Stimulated activated CD4-positive, alpha-beta T cell treated with anti-CD3 and anti-CD28 coated beads, Interleukin-2, amount 100 ng/mL, for 4 hours (primary cell): ENCODE results near the gene MAB21L2.

Experiments used
- DNase-seq: peaks from one replicate; pipeline ENCODE4 v3.0.0-alpha.2; 2020; ENCODE audit warnings: low read depth

Gene MAB21L2

GRCh38 chr4:150577796-150578195 lies 4.2 kb upstream of the MAB21L2 start:
- DNase-seq, result no peak

- no peak for DNase-seq
Measured at GRCh38 chr4:150578745-150579501, 3.0 kb upstream of the MAB21L2 start.

- no peak for DNase-seq
Measured at GRCh38 chr4:150579551-150580234, 2.3 kb upstream of the MAB21L2 start.

DNA sequence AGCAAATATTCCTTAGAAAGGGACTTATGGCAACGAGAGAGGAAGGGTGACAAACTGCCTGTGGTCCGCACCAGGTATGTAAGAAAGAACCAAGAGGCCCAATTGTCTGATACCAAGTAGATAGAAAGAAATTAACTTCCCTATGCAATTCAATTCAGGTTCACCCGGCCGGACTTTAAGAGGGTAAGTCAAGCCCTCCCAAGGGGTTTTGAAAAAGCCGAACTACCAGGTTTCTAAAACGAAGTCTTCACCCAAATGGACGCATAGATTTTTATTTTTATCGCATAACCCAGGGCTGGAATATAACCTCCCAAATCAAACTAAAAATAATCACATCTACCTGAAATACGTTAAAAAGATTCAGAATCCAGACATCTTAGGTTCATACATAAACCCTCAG lies 1.6 kb upstream of the MAB21L2 start:
- no peak for DNase-seq

GRCh38 chr4:150581056-150581605 lies 820 bp upstream of the MAB21L2 start:
- no peak for DNase-seq

DNA sequence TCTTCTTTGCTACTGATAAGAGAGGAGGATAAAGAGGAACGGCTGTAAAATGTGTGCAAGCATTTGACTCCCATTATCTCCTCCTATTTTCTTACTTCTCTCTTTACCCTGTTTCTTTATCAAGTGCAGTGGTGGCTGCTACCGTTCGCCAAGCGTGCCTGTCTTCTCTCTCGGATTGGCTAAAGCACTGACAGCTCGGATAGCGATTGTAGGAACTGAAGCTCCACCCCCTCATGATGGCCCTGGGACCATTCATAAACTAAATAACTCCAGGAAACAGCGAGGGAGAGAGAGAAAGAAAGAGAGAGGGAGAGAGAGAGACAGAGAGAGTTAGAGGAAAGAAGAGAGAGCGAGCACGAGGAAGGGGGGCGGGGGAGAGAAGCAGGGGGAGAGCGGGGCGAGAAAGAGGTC lies 305 bp upstream of the MAB21L2 start:
- DNase-seq, result no peak

DNA sequence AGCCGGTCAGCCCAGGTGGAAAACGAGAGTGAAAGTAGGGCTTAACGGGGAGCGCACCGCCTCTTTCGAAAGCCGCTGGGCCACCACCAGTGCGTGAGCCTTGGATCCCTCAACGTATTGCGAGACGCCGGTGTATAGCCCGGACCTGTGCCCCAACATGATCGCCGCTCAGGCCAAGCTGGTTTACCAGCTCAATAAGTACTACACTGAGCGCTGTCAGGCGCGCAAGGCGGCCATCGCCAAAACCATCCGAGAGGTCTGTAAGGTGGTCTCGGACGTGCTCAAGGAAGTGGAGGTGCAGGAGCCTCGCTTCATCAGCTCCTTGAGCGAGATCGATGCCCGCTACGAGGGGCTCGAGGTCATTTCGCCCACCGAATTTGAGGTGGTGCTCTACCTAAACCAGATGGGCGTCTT lies 929 bp downstream of the MAB21L2 start:
- DNase-seq, result no peak

DNA sequence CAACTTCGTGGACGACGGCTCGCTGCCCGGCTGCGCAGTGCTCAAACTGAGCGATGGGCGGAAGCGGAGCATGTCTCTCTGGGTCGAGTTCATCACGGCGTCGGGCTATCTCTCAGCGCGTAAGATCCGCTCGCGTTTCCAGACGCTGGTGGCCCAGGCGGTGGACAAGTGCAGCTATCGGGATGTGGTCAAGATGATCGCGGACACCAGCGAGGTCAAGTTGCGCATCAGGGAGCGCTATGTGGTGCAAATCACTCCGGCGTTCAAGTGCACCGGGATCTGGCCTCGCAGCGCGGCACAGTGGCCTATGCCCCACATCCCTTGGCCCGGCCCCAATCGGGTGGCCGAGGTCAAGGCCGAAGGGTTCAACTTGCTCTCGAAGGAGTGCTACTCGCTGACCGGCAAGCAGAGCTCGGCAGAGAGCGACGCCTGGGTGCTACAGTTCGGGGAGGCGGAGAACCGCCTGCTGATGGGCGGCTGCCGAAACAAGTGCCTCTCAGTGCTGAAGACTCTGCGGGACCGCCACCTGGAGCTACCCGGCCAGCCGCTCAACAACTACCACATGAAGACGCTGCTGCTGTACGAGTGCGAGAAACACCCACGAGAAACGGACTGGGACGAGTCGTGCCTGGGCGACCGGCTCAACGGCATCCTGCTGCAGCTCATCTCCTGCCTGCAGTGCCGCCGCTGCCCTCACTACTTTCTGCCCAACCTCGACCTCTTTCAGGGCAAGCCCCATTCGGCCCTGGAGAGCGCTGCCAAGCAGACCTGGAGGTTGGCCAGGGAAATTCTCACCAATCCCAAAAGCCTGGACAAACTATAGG lies 1.5 kb downstream of the MAB21L2 start:
- DNase-seq, result no peak

DNA sequence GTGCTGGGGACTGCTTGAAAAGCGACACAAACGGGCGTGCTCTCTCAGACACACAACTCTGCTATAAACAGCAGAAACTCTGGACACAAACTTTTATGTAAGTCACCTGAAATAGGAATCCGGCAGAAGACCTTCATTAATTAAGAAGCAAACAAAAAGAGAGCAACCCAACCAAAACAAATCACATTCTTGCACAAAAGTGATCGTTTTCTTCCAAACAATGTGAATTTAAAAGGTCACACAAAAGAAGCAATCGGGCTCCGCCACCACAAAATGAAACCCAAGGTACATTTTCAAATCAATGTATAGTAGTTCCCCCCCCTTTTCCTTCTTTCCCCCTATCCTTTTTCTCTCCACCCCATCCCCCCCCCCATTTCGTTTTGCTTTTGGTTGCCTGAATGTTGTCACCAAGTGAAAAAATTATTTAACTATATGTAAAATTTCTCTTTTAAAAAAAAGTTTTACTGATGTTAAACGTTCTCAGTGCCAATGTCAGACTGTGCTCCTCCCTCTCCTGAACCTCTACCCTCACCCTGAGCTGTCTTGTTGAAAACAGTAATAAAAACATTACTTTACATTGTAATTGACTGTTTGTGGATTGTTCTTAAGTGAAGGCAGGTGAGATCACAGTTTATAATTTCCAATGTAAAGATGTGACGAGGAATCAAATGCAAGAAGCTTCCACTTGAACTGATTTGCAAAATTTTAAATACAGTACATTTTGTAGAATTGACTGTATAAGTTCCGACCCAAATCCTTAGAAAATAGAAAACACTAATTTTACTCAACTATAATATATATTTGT lies 2.4 kb downstream of the MAB21L2 start:
- DNase-seq, result no peak

GRCh38 chr4:150585611-150586010 lies 3.7 kb downstream of the MAB21L2 start:
- DNase-seq, result no peak

GRCh38 chr4:150586162-150586810 lies 4.3 kb downstream of the MAB21L2 start:
- no peak for DNase-seq

- no peak for DNase-seq
Measured at GRCh38 chr4:150588316-150588715, 6.4 kb downstream of the MAB21L2 start.

GRCh38 chr4:150589157-150589556 lies 7.2 kb downstream of the MAB21L2 start:
- no peak for DNase-seq

DNA sequence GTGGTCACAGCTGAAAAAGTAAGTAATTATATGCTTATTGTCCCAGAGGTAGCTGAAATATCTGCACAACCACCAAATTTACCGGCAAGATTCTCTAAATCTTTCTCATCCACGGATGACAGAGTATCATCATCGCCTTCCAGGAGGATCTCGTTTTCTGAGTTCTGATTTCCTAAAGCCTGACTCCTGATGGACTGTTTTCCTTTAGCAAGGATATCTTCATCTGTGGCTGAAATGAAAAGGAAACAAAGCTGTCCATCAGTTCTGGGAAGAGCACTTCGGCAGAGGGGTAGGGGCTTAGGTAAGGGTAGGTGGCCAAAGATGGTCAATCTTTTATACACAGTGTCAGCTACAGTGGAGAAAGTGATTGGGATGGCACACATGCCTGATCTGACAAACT lies 8.7 kb downstream of the MAB21L2 start:
- no peak for DNase-seq

- DNase-seq, result no peak
Measured at GRCh38 chr4:150591406-150591805, 9.5 kb downstream of the MAB21L2 start.

- DNase-seq, result no peak
Measured at GRCh38 chr4:150591904-150592303, 10.0 kb downstream of the MAB21L2 start.

DNA sequence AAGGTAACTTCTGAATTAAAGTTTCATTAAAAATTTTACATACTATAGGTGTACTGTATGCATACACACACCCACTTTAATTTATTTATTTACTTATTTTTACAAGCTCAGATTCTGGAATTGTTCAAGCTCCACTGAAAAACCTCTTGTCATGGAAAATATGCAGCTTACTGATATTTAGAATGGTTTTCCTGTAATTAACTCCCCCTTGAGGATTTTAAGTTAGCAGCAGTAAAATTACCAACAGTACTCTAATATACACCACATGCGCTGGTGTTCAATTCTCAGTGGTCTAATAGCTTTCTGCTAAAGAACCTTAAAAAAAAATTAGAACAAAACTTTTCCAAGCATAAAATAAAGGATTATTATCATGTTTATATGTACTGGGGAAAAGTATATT lies 12.0 kb downstream of the MAB21L2 start:
- DNase-seq, result no peak

DNA sequence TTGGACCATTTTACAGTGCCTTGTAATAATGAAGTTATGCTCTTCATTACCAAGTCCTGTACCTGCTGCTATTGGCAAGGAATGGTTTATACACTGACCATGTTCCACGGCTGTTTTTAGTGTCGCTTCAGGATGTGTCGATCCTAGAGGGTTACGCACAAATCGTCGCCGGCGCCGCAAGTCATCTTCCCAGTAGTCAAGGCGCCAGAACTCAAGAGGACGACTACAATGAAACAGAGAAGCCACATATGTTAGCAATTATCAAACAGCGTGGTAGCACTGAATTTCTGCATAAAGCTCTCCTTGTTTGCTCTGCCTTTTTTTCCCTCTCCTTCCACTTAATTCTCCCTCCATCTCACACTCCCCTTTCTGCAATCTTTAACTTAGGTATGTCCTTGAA lies 17.0 kb downstream of the MAB21L2 start:
- no peak for DNase-seq

- DNase-seq, result no peak
Measured at GRCh38 chr4:150599547-150599946, 17.6 kb downstream of the MAB21L2 start.

- DNase-seq, result no peak
Measured at GRCh38 chr4:150600812-150601445, 19.0 kb downstream of the MAB21L2 start.

DNA sequence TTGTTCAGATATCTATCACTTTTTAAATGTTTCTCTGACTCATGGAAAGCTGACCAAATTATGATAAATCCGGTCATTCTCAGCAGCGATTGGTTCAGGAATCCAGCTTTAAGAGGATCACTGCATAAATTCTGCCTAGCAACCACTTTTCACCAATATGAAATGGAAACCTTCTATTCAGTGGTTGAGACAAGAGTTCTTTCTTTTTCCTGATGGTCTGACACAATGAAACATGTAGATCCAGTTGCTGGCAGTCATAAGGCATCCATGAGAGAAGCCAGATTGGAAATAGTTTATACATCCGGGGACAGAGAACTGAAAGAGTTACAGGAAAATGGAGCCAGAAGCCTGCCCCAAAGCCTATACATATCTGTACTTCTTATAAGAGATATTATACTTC lies 27.2 kb downstream of the MAB21L2 start:
- DNase-seq, result no peak
